Measurements from ENCODE around the gene LSAMP. TPM values are rescaled to one million over a fixed set of nuclear protein-coding genes. Genes with fewer than 3 reads are reported as not detected.

LSAMP gene
- total and polyA plus RNA-seq, 2 of the 4 experiments (the other 2 are of a cell fraction), result 7.9 to 8.0 TPM

GRCh38 chr3:115922681-115923347, 522.5 kb downstream of the LSAMP start:
- ChIA-PET CTCF (interaction anchor here (0.6 to 1.7 kb wide), 11 partner anchors 9 to 90 kb away, joined by 3 to 7 read pairs (median 3); no protein-coding TSS in a partner anchor), POLR2A (ENCODE audit: unreplicated experiment) (no interaction called here)
- Histone ChIP-seq H3K14ac (replicated peaks; ENCODE audit: low read depth, low read length) (no peak overlapping the region), H3K4me3 (ENCODE audit: insufficient read depth, low read depth, low read length) (no peak overlapping the region), H3K27ac (ENCODE audit: insufficient read depth, low read length) (no peak overlapping the region), H3K9ac (ENCODE audit: low read depth, low read length) (no peak overlapping the region), H3K79me1 (ENCODE audit: low read depth in 1 of 2, low read length in 2 of 2) (no peaks in the 10 kb centered on the region), H3K9me1 (ENCODE audit: insufficient read depth, low read length) (no peaks in the 10 kb centered on the region), H3K36me3 (ENCODE audit: control insufficient read depth, insufficient read depth, low read length) (no peaks in the 10 kb centered on the region), H3K4me2 (ENCODE audit: low read depth, low read length) (no peak overlapping the region), H4K20me1 (ENCODE audit: insufficient read depth, low read length) (no peaks in the 10 kb centered on the region), H2AK5ac (ENCODE audit: low read depth, low read length) (no peak overlapping the region), H3K4me1 (ENCODE audit: control insufficient read depth, insufficient read depth, low read length) (no peaks in the 10 kb centered on the region), H2BK5ac (ENCODE audit: low read depth, low read length, poor library complexity, severe bottlenecking) (no peak overlapping the region), H4K8ac (ENCODE audit: low read depth in 2 of 2, low read length in 2 of 2) (no peak overlapping the region), H3K9me3 (ENCODE audit: control insufficient read depth, insufficient read depth, low read length) (no peaks in the 10 kb centered on the region), H3K56ac (ENCODE audit: extremely low read depth, insufficient read depth, low read length) (no peak overlapping the region), H3K23ac (ENCODE audit: low read depth, low read length) (no peak overlapping the region), H2AK9ac (replicated peaks; ENCODE audit: low read depth, low read length, poor library complexity) (no peak overlapping the region), H3K27me3 (ENCODE audit: control insufficient read depth, insufficient read depth, low read length) (no peaks in the 10 kb centered on the region), H2BK120ac (ENCODE audit: low read depth, low read length) (no peak overlapping the region), H4K91ac (ENCODE audit: insufficient read depth, low read depth, low read length) (no peak overlapping the region), H3K18ac (ENCODE audit: low read depth, low read length) (no peak overlapping the region), H2AFZ (replicated peaks; ENCODE audit: low read length, poor library complexity) (no peak overlapping the region), H3K4ac (ENCODE audit: low read depth, low read length) (no peak overlapping the region), H4K5ac (ENCODE audit: low read depth, low read length) (no peak overlapping the region), H2BK15ac (ENCODE audit: low read depth, low read length) (no peak overlapping the region), H2BK20ac (ENCODE audit: low read depth, low read length) (no peak overlapping the region)
- no CpG with 5 or more reads among the region's 1 CpG for WGBS, 2 experiments (ENCODE audit: extremely low coverage in 2 of 2, insufficient read length in 1 of 2)
- no peak for TF ChIP-seq POLR2A (IDR thresholded peaks at IDR 0.05; ENCODE audit: low read depth, low read length)
- TF ChIP-seq CHD1 (IDR thresholded peaks at IDR 0.05; ENCODE audit: low read depth, low read length), result no peak
- TF ChIP-seq SMC3 (IDR thresholded peaks at IDR 0.05; ENCODE audit: low read depth, low read length), result peak; percentile 31; the same call in 1 of the 2 replicates
- peak; percentile 42; the same call in 1 of the 2 replicates for TF ChIP-seq RAD21 (IDR thresholded peaks at IDR 0.05; ENCODE audit: low read length)
- no peak for TF ChIP-seq RCOR1 (IDR thresholded peaks at IDR 0.05; ENCODE audit: insufficient replicate concordance, low read length)
- TF ChIP-seq, protein P1, sequence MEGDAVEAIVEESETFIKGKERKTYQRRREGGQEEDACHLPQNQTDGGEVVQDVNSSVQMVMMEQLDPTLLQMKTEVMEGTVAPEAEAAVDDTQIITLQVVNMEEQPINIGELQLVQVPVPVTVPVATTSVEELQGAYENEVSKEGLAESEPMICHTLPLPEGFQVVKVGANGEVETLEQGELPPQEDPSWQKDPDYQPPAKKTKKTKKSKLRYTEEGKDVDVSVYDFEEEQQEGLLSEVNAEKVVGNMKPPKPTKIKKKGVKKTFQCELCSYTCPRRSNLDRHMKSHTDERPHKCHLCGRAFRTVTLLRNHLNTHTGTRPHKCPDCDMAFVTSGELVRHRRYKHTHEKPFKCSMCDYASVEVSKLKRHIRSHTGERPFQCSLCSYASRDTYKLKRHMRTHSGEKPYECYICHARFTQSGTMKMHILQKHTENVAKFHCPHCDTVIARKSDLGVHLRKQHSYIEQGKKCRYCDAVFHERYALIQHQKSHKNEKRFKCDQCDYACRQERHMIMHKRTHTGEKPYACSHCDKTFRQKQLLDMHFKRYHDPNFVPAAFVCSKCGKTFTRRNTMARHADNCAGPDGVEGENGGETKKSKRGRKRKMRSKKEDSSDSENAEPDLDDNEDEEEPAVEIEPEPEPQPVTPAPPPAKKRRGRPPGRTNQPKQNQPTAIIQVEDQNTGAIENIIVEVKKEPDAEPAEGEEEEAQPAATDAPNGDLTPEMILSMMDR (conservative IDR thresholded peaks at IDR 0.05; ENCODE audit: low read depth, low read length), result peak; percentile 58
- no peak for TF ChIP-seq MAZ (IDR thresholded peaks at IDR 0.05; ENCODE audit: borderline replicate concordance, low read depth, low read length)
- TF ChIP-seq BHLHE40 (IDR thresholded peaks at IDR 0.05; ENCODE audit: low read depth, low read length), result no peak
- no peak for TF ChIP-seq ELK1 (IDR thresholded peaks at IDR 0.05; ENCODE audit: borderline replicate concordance, low read depth, low read length)
- no peak for TF ChIP-seq NFE2L2 (IDR thresholded peaks at IDR 0.05; ENCODE audit: low read depth, low read length)
- TF ChIP-seq MAFK (IDR thresholded peaks at IDR 0.05; ENCODE audit: low read depth, low read length), result no peak
- TF ChIP-seq, protein P2, sequence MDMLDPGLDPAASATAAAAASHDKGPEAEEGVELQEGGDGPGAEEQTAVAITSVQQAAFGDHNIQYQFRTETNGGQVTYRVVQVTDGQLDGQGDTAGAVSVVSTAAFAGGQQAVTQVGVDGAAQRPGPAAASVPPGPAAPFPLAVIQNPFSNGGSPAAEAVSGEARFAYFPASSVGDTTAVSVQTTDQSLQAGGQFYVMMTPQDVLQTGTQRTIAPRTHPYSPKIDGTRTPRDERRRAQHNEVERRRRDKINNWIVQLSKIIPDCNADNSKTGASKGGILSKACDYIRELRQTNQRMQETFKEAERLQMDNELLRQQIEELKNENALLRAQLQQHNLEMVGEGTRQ (IDR thresholded peaks at IDR 0.05; ENCODE audit: low read depth, low read length), result no peak
- TF ChIP-seq MXI1 (IDR thresholded peaks at IDR 0.05; ENCODE audit: borderline replicate concordance, low read depth, low read length), result no peak
- TF ChIP-seq RFX5 (IDR thresholded peaks at IDR 0.05; ENCODE audit: low read depth, low read length), result no peak
- TF ChIP-seq FOS (IDR thresholded peaks at IDR 0.05; ENCODE audit: low read depth, low read length), result no peak
- BruUV-seq (replicated peaks), result no TSS peak
- in situ Hi-C loops (cut with MboI; ENCODE audit: low sequenced_read_pairs), result no loop called here
- peak; percentile 98 for ATAC-seq (ENCODE audit: low read depth)
- intact Hi-C loops (cut with micrococcal nuclease), result loop anchor here (2.0 to 5.0 kb wide), 2 partner anchors 66 to 100 kb away; no protein-coding TSS in a partner anchor
- peak; percentile 62 for DNase-seq
- dilution Hi-C loops (cut with HindIII; ENCODE audit: low sequenced_read_pairs, unreplicated experiment), result no loop called here
